GM19452 (cell line): ENCODE measurements around the gene CLEC14A.

Source experiments
- ATAC-seq: cut with Tn5 transposase; IDR thresholded peaks from one replicate; pipeline ENCODE4 v1.9.1; 2021; ENCODE audit not compliant: unreplicated experiment

CLEC14A gene, protein sequence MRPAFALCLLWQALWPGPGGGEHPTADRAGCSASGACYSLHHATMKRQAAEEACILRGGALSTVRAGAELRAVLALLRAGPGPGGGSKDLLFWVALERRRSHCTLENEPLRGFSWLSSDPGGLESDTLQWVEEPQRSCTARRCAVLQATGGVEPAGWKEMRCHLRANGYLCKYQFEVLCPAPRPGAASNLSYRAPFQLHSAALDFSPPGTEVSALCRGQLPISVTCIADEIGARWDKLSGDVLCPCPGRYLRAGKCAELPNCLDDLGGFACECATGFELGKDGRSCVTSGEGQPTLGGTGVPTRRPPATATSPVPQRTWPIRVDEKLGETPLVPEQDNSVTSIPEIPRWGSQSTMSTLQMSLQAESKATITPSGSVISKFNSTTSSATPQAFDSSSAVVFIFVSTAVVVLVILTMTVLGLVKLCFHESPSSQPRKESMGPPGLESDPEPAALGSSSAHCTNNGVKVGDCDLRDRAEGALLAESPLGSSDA

DNA sequence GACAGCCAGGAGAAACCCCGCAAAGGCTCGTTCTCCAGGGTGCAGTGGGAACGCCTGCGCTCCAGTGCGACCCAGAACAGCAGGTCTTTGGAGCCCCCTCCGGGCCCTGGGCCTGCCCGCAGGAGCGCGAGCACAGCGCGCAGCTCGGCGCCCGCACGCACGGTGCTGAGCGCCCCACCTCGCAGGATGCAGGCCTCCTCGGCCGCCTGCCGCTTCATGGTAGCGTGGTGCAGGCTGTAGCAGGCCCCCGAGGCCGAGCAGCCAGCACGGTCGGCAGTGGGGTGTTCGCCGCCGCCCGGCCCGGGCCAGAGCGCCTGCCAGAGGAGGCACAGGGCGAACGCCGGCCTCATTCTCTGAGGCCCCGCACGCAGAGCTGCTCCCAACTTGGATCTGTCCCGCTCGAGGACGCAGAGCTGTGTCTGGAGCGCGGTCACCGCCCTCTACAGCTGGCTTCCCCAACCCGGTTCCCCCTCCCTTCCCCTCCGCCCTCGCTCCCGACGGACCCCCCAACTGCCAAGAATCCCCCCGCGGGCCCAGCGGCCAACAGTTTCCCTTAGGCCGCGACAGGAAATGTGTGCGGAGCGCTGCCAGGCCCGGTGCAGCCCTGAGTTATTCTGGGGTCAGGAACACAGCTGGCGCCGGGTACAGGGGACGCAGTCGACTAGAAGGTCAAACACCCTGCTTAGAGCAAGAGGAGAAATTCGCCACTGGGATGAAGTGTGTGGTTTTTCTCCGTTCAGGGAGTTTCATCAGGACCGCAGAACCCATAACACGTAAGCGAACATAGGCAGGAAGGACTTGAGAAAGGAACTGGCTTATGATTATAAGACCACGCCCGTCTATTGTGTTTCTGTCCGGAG lies at the start of gene CLEC14A:
CLEC14A (minus strand) TSS at position 421 of the 860 bp plus-strand sequence; CDS start at position 350, 71 bp downstream.
- no peak for ATAC-seq

DNA sequence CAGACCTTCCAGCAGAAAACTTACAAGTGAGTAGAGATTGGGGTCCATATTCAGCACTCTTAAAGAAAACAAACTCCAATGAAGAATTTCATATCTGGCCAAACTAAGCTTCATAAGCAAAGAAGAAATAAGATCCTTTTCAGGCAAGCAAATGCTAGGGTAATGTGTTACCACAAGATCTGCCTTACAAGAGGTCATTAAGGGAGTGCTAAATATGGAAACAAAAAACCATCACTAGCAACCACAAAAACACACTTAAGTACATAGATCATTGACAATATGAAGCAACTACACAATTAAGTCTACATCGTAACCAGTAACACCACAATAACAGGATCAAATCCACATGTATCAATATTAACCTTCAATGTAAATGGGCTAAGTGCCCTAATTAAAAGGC lies 47.1 kb upstream of the CLEC14A start:
- no peak for ATAC-seq

DNA sequence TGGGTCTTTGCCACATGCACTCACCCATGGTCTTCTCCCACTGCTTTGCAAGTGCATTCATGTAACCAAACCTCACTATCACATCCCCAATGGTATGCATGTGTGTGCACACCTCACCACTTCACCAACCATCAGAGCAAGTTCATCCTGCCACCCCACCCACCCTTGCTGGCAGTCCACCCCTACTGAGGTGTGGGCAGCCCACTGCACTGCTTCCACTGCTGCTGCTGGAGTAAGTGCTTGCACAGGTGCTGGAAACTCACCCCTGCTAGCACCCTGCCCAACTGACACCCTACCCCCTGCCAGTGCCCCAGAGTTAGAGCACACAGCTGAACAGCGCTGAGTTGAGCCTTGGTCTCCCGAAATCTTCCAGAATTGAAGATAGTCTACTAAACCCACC lies 46.1 kb upstream of the CLEC14A start:
- no peak for ATAC-seq

DNA sequence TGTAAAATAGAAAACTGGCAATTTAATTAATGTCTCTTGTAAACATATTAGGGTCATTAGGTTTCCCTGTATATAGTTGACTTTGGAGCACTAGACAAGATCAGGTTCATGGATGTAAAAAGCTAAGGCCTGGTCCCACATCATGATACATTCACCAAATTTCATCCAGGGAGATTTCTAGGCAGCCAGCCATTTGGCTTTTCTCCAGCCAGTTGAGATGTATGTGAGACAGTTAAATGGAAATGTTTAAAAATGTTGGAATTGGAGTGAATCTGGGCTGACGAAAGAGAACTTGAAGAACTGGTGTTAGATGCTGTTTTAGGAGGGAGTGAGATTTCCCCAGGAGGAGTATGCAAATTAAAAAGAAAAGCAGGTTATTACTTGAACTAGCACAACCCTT lies 41.8 kb upstream of the CLEC14A start:
- no peak for ATAC-seq

DNA sequence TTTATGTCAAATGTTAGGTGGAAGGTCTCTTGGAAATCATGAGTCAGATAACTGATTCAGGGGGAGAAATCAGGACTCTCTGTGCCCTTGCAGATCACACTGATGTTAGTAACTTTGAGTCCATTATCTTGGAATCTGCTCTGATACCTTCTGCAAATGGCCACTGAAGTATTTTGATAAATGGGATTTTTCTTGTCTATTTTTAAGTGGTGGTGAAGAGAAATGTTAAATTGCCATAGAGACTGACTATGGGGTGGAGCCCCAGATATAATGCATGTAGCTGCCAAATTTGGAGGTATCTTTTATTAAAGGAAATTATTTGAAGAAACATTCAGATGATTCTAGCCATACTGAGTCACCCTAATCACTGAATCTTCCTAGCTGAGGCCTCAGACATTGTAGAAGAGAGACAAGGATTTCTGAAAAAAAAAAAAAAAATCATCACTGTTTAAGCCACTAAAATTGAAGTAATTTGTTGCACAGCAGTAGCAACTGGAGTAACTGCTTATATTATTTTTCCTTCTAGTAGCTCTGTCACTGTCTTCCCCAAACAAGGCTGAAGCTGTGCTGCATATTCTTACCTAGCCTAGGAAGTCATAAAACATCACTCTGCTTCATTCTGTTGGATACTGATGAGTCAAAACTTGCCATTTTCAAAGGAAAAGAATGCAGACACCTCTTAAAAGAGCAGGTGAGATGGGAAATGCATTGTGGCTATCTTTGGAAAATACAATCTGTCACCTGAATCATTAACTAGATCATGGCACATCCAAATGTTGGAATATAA lies 36.0 kb upstream of the CLEC14A start:
- ATAC-seq = no peak

DNA sequence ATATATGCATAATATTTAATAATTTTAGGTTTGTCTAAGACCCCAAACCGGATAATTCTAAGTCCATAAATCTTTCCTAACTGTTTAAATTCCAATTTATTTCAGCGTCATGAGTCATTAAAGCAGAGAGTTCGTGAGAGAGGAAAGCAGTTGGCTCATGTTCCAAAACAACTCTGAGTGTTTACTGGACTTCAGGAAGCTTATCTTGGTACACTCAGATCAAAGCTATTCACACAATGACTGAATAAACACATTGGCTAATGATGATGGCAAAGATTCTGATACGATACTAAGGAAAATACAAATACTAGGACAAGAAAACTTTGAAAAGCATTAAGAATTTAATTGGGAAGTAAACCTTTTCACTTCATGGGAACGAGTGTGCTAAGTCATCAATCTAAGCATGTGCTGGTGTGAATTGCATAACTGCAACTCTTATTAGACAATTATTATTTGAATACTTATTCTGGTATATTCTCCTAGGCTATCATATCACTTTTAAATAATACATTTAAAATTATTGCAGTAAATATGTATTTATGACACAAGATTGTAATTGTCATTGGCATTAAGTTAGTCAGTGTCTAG lies 34.8 kb upstream of the CLEC14A start:
- ATAC-seq = no peak

DNA sequence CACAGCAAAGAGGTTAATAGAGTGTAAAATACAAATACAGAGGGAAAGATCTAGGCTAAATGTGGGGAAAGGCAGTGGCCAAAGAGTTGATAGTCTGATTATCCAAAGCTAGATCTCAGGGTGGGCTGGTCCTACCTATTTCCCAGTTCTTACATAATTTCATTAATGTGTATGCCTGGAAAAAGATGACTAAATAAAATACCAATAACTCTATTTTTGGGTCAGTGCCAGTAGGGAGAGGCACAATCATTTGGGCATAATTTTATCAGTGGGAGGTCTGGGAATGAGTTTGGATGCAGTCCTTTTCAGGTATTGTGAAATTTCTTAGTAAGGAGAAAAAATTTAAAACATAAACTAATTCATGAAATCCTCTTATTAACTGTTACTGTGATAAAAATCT lies 30.6 kb upstream of the CLEC14A start:
- no peak for ATAC-seq

DNA sequence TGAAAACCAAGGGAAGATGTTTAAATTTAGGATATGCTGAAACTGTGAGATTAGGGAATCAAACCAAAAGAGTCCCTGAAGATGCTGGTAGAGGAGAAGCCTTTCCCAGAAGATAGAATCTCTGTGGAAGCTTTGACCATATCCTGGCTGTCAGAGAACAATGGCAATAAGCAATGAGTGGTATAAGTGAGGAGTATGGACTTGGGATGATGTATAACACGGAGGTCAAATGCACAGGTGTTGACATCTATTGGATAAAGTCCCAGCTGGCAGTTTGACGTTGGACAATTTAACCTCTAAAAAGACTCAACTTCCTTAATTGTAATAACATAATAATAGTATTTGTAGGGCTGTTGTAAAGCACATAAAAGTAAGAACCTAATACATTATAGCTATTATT lies 30.1 kb upstream of the CLEC14A start:
- no peak for ATAC-seq

DNA sequence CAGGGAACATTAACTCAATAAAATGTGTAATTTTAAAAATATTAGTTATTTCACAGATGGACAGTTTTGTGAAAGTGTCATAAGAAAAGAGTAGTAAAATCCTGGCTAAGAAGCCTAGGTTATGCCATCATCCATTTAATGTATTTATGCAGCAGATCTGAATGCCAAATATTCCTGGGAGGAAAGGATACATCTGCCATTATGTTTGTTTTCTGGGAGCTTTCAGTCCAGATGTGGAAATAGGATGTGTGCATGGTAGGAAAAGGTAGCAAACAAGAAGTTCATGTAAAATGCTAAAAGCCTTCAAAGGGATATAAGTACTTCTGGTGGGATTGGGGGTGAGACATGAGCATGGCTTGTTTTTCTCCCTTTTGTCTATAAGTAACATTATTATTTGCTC lies 27.0 kb upstream of the CLEC14A start:
- ATAC-seq = no peak

DNA sequence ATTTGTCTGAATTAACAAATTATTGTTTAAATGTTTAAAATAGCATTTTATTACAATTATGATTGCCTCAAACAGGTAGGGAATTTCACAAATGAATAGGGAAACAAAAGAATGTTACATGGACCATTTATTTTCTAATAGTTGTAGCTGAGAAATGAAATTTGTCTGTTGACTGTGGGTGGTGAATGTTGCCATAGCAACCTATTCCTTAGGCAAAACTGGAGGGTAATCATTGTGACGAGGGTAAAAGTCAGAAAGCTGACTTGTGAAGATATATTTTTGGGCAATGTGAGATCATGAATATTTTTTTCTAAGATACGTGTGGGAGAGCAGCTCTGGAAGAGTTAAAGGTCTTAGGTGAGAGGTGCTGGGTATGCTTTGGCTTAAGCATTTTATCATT lies 24.2 kb upstream of the CLEC14A start:
- no peak for ATAC-seq

DNA sequence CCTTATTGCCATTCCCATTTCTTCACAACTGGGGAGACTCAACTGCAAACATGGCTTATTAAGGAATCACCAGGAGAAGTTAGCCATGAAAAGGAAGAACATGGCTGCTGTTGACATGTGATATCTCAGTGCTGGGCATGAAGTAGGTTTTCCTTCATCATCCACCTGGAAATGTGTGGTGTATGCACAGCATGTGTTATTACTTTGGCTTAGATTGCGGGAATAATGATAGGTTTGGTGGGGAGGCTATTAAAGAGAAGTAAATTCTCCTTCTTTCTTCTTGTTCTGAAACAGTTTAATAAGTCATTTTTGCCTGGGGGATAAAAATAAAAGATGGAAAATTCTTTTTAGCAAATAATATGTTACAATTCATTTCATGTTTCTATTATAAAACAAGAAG lies 23.7 kb upstream of the CLEC14A start:
- no peak for ATAC-seq

DNA sequence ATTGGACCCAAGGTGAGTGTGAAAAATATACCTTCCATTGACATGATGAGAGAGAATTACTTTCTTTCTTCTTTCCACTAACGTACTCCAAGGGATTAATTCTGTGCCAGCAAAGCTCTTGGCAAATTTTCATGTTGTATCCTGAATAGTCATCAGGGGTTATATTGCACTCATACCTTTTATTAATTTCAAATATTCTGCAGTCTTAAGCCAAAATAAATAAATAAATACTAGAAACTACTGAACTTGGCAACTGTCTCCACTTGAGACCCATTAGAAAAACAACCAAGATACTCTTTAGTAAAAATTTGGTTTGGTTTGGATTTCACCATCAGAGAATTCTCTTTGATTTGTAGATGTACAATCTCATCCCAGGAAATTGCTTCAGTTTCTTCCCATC lies 22.1 kb upstream of the CLEC14A start:
- no peak for ATAC-seq

DNA sequence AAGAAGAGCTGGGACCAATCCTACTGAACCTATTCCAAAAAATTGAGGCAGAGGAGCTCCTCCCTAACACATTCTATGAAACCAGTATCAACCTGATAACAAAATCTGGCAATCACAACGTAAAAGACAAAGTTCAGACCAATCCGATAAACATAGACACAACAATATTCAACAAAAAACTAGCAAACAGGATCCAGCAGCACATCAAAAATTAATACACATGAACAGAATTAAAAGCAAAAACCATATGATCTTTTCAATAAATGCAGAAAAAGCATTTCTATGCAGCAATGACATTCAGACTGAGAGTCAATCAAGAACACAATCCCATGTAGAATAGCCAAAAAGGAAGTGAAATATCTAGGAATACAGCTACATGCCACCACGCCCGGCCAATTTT lies 7.0 kb upstream of the CLEC14A start:
- no peak for ATAC-seq

DNA sequence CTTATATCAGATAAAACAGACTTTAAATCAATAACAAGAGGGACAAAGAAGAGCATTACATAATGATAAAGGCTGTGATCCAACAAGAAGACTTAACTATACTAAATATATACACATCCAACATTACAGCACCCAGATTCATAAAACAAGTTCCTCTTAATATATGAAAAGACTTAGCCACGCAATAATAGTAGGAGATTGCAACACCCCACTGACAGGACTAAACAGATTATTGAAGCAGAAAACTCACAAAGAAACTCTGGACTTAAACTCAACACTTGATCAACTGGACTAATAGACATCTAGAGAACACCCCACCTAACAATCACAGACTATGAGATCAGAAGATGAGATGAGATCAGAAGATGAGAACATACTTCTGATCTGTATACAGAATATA lies 5.7 kb upstream of the CLEC14A start:
- ATAC-seq = no peak

DNA sequence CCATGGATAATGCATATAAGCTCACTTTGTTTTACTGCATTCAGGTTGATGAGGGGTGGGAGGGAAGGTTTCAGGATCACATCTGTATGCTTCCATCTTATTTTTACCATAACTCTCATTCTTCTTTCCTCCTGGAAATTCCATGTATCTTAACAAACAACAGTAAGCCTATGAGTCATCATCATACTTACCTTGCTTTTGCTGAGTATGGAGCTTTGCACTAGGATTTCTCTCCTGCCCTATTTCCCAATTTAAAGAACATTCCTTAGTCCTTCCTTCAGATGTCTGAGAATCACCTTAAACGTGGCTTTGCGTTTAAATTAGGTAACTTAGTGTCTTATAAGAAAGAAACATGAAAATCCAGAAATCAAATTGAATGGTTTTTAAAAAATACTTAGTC lies 1.6 kb upstream of the CLEC14A start:
- no peak for ATAC-seq

DNA sequence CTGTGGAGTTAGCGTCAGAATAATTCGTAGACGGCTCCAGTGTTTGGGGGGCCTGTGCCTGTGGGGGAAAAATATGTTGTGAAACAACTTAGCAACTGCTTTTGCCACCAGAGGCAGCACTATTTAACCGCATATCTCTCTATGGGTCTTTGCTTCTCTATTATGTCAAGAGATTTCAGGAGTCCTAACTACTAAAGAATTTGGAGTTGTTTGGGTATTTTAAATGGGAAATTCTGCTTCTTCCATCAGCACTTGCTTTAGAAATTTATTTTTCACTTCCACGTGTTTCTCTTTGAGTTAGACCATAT lies 594 bp upstream of the CLEC14A start:
- ATAC-seq = no peak

DNA sequence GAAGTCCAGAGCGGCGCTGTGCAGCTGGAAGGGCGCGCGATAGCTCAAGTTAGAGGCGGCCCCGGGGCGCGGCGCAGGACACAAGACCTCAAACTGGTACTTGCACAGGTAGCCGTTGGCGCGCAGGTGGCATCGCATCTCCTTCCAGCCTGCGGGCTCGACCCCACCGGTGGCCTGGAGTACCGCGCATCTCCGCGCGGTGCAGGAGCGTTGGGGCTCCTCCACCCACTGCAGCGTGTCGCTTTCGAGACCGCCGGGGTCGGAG lies 553 bp downstream of the CLEC14A start:
- no peak for ATAC-seq

DNA sequence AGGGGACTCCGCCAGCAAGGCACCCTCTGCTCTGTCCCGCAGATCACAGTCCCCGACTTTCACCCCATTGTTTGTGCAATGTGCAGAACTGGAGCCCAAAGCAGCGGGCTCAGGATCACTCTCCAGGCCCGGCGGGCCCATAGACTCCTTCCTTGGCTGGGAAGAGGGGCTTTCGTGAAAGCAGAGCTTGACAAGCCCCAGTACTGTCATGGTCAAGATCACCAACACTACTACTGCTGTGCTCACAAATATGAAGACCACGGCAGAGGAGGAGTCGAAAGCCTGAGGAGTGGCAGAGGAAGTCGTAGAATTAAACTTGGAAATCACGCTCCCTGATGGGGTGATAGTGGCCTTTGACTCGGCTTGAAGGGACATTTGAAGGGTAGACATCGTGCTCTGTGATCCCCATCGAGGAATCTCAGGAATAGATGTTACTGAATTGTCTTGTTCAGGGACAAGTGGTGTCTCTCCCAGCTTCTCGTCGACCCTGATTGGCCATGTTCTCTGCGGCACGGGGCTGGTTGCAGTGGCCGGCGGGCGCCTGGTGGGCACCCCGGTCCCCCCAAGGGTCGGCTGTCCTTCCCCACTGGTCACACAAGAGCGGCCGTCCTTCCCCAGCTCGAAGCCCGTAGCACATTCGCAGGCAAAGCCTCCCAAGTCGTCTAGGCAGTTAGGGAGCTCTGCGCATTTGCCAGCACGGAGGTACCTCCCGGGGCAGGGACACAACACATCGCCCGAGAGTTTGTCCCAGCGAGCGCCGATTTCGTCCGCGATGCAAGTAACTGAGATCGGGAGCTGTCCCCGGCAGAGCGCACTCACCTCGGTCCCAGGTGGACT lies 1.1 kb downstream of the CLEC14A start:
- no peak for ATAC-seq

DNA sequence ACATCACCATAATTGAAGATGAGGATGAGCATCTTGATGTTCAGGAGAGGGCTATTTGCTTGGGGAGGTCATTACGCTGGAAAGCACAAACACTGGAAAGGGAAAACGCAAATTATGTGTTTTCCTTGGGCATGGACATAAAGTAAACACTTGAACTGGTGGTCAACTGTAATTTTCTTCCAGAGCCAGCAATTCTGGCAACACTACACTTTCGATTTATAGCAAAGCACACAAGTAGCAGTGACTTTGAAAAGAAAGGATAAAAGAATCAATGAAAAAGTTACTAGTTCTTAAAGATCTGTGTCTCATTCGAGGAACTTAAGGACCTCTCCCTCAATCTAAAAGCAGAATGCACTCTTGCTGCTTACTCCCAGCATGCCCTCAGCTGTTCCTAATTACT lies 2.2 kb downstream of the CLEC14A start:
- ATAC-seq = no peak

DNA sequence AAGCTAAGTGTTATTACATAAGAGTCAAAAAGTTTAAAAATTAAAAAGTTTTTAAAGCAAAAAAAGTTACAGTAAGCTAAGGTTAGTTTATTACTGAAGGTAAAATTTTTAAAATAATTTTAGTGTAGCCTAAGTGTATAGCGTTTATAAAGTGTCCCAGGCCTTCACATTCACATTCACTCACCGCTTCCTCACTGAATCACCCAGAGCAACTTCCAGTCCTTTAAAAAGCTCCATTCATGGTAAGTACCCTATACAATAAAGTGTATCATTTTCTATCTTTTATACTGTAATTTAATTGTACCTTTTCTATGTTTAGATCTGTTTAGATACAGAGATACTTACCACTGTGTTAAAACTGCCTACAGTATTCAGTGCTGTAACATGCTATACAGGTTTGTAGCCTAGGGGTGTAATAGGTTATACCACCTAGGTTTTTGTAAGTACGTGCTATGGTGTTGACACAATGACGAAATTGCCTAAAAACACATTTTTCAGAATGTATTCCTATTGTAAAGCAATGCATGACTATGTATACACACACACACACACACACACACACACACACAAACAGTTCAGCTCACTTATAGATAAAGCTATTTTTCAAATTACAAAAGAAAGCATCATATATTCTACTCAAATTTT lies 3.7 kb downstream of the CLEC14A start:
- no peak for ATAC-seq
